HT-29 (cell line): Measurements from ENCODE around the gene ADI1. TPM values are rescaled to one million over a fixed set of nuclear protein-coding genes. Genes with fewer than 3 reads are reported as not detected.
A peak's percentile ranks its signal among the peaks of the same experiment; 100 is the strongest.

Experiments used
- DNase-seq: peaks from one replicate; pipeline ENCODE4 v3.0.0-alpha.2; 2015; ENCODE audit warnings: low spot score
- total RNA-seq: library from RNA; depleted of rRNA; stranded (reverse); fragments of >200 nt; shearing (Covaris generic); gene quantifications from 2 replicates; pipeline ENCODE4 v1.2.3, GENCODE V29; 2014

Gene ADI1
- total RNA-seq, 1 experiment from 2014 or later: 41.7 TPM

- DNase-seq: no peak
Observed at GRCh38 chr2:3481736-3482362, 37.5 kb downstream of the ADI1 start.

GRCh38 chr2:3481011-3481400 is 38.3 kb downstream of the ADI1 start:
- no peak for DNase-seq

GRCh38 chr2:3480352-3481010 is 38.9 kb downstream of the ADI1 start:
- peak; percentile 69 for DNase-seq

GRCh38 chr2:3479430-3480320 is 39.7 kb downstream of the ADI1 start:
- no peak for DNase-seq

- DNase-seq: no peak
Observed at GRCh38 chr2:3478846-3479385, 40.4 kb downstream of the ADI1 start.

- DNase-seq: no peak
Observed at GRCh38 chr2:3476985-3477327, 42.4 kb downstream of the ADI1 start.

- no peak for DNase-seq
Observed at GRCh38 chr2:3476321-3476984, 42.9 kb downstream of the ADI1 start.

- no peak for DNase-seq
Observed at GRCh38 chr2:3475771-3476170, 43.6 kb downstream of the ADI1 start.

- no peak for DNase-seq
Observed at GRCh38 chr2:3472966-3473365, 46.4 kb downstream of the ADI1 start.

- DNase-seq: no peak
Observed at GRCh38 chr2:3472296-3472695, 47.0 kb downstream of the ADI1 start.

GRCh38 chr2:3470856-3471737 is 48.2 kb downstream of the ADI1 start:
- no peak for DNase-seq

GRCh38 chr2:3470166-3470651 is 49.1 kb downstream of the ADI1 start:
- DNase-seq: no peak

- DNase-seq: no peak
Observed at GRCh38 chr2:3469486-3469885, 49.8 kb downstream of the ADI1 start.

- no peak for DNase-seq
Observed at GRCh38 chr2:3468296-3468988, 50.9 kb downstream of the ADI1 start.

- no peak for DNase-seq
Observed at GRCh38 chr2:3467654-3468053, 51.7 kb downstream of the ADI1 start.

GRCh38 chr2:3466966-3467365 is 52.4 kb downstream of the ADI1 start:
- no peak for DNase-seq

GRCh38 chr2:3466482-3466863 is 52.9 kb downstream of the ADI1 start:
- no peak for DNase-seq

GRCh38 chr2:3465844-3466481 is 53.4 kb downstream of the ADI1 start:
- no peak for DNase-seq

GRCh38 chr2:3465328-3465727 is 54.0 kb downstream of the ADI1 start:
- DNase-seq: no peak
